Activated T-helper 17 cell treated with anti-CD3 and anti-CD28 coated beads, Interleukin-2, amount 50 U/mL, for 72 hours (primary cell): ENCODE results near the gene TRIOBP. TPM values are rescaled to one million over a fixed set of nuclear protein-coding genes. Genes with fewer than 3 reads are reported as not detected.
"Not testable (repeated sequence)": the region's sequence is repeated elsewhere in the genome, so short reads cannot be mapped to it uniquely, and the experiment has no call there.

ENCODE experiments used
- ATAC-seq: fragments of 150-1000 bp; cut with Tn5 transposase; replicated peaks from 2 replicates; pipeline ENCODE4 v1.10.0; 2021; ENCODE audit warnings: mild to moderate bottlenecking, moderate library complexity
- H3K27ac Mint-ChIP-seq: one replicate; pipeline ENCODE4 v1.8.0; 2022; ENCODE audit warnings: mixed read lengths
- H3K27me3 Mint-ChIP-seq: one replicate; pipeline ENCODE4 v1.8.0; 2022; ENCODE audit warnings: mixed read lengths
- H3K36me3 Mint-ChIP-seq: one replicate; pipeline ENCODE4 v1.8.0; 2022; ENCODE audit warnings: low read depth, mild to moderate bottlenecking, mixed read lengths
- H3K4me1 Mint-ChIP-seq: one replicate; pipeline ENCODE4 v1.8.0; 2022; ENCODE audit warnings: mixed read lengths
- H3K4me3 Mint-ChIP-seq: one replicate; pipeline ENCODE4 v1.8.0; 2022; ENCODE audit warnings: mild to moderate bottlenecking, mixed read lengths
- H3K9me3 Mint-ChIP-seq: one replicate; pipeline ENCODE4 v1.8.0; 2022; ENCODE audit warnings: mixed read lengths
- total RNA-seq, 2 donors: library from RNA; stranded (reverse); gene quantifications; one replicate each; pipeline ENCODE4 v1.2.3, GENCODE V29; 2022

TRIOBP gene
- total RNA-seq, 2 donors from 2014 or later = 28.2 to 36.9 TPM

DNA sequence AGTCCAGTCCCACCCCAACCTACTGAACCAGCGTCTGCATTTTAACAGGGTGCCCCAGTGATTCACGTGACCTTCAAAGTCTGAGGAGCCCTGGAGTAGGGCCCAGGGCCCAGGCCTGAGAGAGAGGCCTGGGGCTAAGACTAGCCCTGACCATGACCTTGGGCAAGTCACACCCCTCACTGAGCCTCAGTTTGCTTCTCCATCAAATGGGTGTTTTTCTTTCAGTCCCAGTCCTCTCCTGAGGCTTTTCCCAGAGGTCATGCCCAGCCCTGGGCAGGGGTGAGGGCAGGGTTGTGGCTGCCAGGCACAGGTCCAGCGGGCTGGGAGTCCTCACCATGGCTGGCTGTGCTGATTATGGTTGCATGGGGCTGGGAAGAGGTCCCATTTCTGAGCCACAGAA lies 77.9 kb downstream of the TRIOBP start:
- H3K27ac Mint-ChIP-seq = no peak overlapping the region
- H3K36me3 Mint-ChIP-seq = peaks cover 11% of the 10 kb centered on the region
- H3K9me3 Mint-ChIP-seq = no peaks in the 10 kb centered on the region

DNA sequence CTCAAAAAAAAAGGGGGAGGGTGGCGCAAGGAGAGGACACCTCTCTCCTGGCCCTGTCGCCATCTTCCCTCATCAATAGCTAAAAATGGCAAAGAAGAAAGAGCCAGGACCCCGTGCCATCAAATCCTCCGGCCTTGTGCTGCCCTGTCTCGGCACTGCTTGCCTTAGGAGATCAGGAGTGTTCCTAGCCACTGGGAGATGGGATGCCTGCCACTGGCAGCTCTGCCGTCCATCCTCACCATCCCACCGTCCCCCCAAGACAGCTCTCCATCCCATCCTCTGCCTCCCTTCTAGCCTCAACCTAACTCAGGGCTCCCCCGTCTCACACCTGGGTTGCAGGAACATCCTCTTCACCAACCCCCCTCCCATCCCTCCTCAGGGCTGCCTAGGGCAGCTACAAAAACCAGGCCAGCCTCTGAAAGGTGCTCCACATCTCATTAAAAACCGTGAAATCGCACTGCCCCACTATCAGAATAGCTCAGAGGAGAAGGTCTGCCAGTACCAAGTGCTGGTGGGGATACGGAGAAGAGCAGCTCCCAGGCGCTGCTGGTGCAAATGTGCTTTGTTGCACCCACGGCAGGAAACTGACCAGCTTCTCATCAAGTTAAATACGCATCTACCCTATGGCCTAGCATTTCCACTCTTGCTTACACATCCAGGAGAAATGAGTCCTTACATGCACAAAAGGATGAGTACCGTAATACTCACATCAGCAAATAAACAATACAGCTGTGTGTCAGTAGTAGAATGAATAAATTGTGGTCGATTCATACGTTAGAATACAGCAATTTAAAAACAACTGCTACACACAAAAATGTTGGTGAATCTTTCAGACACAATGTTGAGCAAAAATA lies 79.2 kb downstream of the TRIOBP start:
- peak; percentile 52 for ATAC-seq
- no peak overlapping the region for H3K4me3 Mint-ChIP-seq
- H3K27ac Mint-ChIP-seq = peak overlapping the region; percentile 21
- H3K36me3 Mint-ChIP-seq = peaks cover 11% of the 10 kb centered on the region
- H3K9me3 Mint-ChIP-seq = no peaks in the 10 kb centered on the region
- H3K4me1 Mint-ChIP-seq = peaks cover 5% of the 10 kb centered on the region
- H3K27me3 Mint-ChIP-seq = no peaks in the 10 kb centered on the region

More for the DNA sequence above, 77.9 kb downstream of the TRIOBP start:
- Mint-ChIP-seq H3K4me3 (no peak overlapping the region), H3K27me3 (no peaks in the 10 kb centered on the region), H3K4me1 (peaks cover 5% of the 10 kb centered on the region)
- ATAC-seq = no peak

DNA sequence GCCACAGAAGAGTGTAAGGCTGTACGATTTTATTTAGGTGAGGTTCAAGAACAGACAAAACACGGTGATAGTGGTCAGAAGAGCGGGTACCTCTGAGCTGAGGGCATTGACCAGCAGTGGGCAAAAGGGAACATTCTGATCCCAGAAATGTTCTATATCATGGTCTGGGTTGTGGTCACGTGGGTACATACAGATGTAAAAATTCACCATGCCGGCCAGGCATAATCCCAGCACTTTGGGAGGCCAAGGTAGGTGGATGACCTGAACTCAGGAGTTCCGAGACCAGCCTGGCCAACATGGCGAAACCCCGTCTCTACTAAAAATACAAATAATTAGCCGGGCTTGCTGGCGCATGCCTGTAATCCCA lies 79.8 kb downstream of the TRIOBP start:
- Mint-ChIP-seq H3K36me3 (peaks cover 11% of the 10 kb centered on the region), H3K27ac (no peak overlapping the region), H3K4me3 (no peak overlapping the region), H3K4me1 (peaks cover 5% of the 10 kb centered on the region), H3K27me3 (no peaks in the 10 kb centered on the region), H3K9me3 (no peaks in the 10 kb centered on the region)
- no peak for ATAC-seq

DNA sequence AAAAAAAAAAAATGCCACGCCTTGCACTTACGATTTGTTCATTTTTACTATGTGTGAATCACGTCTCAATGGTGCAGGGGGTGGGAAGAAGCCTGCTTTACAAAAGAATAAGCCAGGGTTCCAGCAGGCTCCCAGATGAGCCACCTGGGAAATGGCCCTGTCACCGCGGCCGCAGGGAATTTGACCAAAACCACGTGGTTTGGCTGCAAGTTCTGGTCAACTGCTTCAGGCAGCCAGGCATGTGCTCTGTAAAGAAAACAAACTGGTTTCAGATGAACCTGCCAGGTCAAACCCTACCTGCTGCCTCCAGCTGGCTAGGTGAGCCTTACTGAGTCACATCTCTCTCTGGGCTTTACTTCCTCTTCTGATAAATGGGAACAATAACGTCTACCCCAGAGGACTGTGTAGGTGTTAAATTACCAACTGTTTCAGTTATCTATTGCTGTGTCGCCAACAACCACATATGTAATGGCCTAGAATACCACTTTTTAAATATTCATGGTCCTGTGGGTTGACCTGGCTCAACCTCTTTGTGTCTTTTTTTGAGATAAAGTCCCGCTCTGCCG lies 80.4 kb downstream of the TRIOBP start:
- H3K9me3 Mint-ChIP-seq = no peaks in the 10 kb centered on the region

DNA sequence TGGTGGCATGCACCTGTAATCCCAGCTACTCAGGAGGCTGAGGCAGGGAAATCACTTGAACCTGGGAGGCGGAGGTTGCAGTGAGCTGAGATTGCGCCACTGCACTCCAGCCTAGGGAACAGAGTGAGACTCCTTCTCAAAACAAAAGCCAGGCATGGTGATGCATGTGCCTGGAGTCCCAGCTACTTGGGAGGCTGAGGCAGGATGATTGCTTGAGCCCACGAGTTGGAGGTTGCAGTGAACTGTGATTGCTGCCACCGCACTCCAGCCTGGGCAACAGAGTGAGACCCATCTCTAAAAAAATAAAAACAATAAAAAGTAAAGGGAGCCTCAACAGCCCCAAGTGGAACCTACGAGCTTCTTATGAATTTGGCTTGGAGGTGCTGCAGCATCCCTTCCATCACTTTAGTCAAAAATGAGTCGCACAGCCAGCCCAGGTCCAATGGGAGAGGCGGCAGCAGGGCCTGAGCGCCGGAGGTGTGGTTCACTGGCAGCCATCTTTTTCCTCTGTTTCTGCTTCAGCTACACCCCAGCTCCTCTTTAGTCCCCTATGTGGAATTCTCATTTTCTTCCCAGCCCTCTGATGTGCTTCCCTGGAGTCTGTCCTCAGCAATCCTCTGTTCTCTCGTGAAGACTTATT lies 81.6 kb downstream of the TRIOBP start:
- H3K27me3 Mint-ChIP-seq = no peaks in the 10 kb centered on the region
- H3K36me3 Mint-ChIP-seq = no peaks in the 10 kb centered on the region
- peaks cover 5% of the 10 kb centered on the region for H3K4me1 Mint-ChIP-seq
- ATAC-seq = no peak
- H3K27ac Mint-ChIP-seq = no peak overlapping the region
- H3K9me3 Mint-ChIP-seq = no peaks in the 10 kb centered on the region
- no peak overlapping the region for H3K4me3 Mint-ChIP-seq

More for the DNA sequence above, 80.4 kb downstream of the TRIOBP start:
- peaks cover 10% of the 10 kb centered on the region for H3K36me3 Mint-ChIP-seq
- H3K4me1 Mint-ChIP-seq = peaks cover 5% of the 10 kb centered on the region
- peak; percentile 60 for ATAC-seq
- no peak overlapping the region for H3K4me3 Mint-ChIP-seq
- H3K27me3 Mint-ChIP-seq = no peaks in the 10 kb centered on the region
- no peak overlapping the region for H3K27ac Mint-ChIP-seq

DNA sequence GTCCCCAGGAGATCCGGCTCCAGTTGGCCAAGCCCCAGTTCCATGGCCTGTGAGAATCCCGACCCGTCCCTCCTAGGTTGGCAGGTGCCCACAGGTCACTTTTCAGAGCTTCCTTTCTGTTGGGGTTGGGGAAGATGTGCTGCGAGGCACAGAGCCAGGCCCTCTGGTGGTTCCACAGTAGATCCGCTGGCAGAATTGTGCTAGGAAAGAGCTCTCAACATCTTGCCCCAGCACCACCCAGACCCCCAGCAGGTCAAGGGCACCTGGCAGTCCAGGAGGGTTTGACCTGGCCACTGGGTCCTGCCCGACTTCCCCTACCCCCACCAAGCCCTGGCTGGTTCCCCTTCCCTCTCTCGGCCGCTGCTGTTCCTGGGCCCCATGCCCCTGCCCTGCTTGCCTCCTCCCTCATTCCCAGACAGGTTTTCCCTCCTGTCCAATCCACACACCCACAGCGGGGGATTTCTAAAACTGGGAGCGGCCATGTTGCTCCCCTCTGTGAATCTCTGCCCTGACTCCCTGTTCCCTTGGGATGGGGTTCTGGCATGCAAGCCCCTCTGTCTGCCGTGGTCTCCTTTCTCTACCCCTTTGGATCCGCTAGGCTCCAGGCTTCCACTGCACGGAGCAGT lies 84.7 kb downstream of the TRIOBP start:
- Mint-ChIP-seq H3K27ac (no peak overlapping the region), H3K4me3 (no peak overlapping the region), H3K9me3 (no peaks in the 10 kb centered on the region), H3K27me3 (no peaks in the 10 kb centered on the region), H3K4me1 (no peaks in the 10 kb centered on the region), H3K36me3 (no peaks in the 10 kb centered on the region)
- ATAC-seq = no peak

DNA sequence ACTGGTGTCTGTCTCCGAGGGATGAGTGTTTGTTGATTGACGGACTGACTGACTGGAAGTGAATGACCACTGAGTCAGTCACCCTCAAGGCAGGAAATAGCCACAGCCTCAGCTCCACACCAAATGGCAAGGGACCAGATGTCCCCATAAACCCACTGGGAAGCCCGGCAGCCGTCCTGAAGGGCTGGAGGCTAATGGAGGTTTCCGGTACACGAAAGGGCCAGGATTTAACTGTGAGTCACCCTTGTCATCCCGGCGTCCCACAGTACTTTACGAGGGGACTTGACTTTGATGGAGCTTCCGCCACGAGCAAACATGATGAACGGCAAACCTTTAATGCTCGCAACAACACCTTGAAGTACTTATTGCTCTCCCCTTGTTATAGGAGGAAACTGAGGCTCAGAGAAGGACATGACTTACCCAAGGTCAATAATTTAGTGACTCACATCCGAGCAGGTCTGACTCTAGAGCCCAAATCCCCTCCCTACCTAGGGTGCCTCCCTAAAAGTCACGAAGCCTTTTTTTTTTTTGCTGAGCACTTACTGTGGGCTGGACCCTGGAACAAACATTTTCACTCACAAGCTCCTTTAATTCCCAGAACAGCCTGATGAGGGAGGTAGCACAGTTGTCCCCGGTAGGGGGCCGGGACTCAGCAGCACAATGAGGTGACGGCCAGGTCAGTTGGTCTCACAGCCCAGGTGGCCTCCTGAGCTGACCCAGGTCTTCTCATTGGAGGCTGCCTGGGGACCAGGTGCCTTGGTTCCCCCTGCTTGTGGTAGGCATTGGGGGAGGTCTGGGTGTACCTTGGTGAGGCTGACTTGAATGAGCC lies 85.7 kb downstream of the TRIOBP start:
- Mint-ChIP-seq H3K9me3 (no peaks in the 10 kb centered on the region), H3K36me3 (no peaks in the 10 kb centered on the region), H3K27ac (no peak overlapping the region), H3K27me3 (no peaks in the 10 kb centered on the region), H3K4me1 (no peaks in the 10 kb centered on the region), H3K4me3 (no peak overlapping the region)
- no peak for ATAC-seq

DNA sequence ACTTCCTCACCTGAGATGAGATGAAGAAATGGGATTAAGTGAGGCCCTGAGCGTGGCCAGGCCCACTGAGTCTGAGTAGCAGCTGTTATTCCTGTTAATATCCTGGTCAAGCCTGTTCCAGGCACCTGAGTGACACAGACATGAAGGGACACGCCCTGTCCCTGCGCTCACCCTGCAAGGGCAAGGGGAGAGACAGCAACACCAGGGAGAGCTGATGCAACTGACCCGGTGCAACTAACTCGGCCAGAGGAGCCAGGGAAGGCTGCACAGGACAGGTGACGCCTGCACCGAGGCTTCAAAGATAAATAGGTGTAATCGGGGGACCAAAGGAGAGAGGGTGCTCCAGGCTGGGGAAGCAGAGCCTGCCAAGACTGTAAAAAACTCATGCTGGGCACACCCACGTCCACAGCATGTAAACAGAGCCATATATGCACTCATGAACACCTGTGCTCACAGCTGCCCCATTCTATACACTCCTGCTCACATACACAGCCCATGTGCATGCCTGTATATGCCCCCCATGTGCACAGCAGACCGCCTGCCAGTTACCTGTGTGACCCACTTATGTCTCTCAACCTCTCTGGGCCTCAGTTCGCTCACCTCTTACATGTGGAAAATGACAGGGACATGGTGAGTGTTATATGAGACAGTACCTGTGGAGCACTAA lies 88.1 kb downstream of the TRIOBP start:
- Mint-ChIP-seq H3K27me3 (no peaks in the 10 kb centered on the region), H3K4me3 (no peak overlapping the region), H3K27ac (no peak overlapping the region), H3K36me3 (no peaks in the 10 kb centered on the region), H3K4me1 (no peaks in the 10 kb centered on the region), H3K9me3 (no peaks in the 10 kb centered on the region)
- ATAC-seq = no peak

DNA sequence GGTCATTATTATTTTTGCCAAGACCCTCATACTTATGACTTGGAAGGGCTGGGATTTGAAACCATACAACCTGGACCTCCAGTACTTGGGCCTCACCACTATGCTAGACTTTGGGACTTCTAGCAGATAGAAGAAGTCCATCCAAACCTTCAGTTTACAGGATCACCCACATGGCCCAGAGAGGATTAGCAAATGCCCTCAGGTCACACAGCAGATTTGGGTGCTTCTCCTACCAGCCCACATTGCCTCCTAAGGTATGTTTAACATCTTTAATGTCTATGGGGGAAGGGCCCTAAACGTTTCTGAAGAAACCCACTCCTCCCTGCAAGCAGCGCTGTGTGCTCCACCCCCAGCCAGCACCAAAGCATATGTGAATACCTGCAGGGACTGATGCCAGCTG lies 93.4 kb downstream of the TRIOBP start:
- H3K9me3 Mint-ChIP-seq = no peaks in the 10 kb centered on the region
- no peaks in the 10 kb centered on the region for H3K4me1 Mint-ChIP-seq
- H3K4me3 Mint-ChIP-seq = no peak overlapping the region
- no peaks in the 10 kb centered on the region for H3K27me3 Mint-ChIP-seq
- ATAC-seq = no peak
- no peaks in the 10 kb centered on the region for H3K36me3 Mint-ChIP-seq
- H3K27ac Mint-ChIP-seq = no peak overlapping the region

DNA sequence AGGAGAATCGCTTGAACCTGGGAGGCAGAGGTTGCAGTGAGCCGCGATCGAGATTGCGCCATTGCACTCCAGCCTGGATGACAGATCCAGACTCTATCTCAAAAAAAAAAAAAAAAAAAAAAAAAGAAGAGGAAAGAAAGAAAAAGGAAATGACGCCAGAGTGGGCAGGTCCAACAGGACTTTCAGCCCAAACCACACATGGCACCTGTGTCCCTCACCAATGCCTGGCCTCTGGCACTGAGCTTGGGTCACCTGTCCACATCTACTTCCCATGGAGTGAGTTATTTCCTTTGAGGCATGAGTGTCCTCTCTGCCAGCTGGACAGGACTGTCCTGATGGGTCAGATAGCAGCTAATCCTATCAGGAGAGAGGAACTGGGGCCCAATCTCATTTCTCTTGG lies 95.6 kb downstream of the TRIOBP start:
- Mint-ChIP-seq H3K36me3 (no peaks in the 10 kb centered on the region), H3K27me3 (no peaks in the 10 kb centered on the region), H3K4me3 (no peak overlapping the region), H3K27ac (no peak overlapping the region), H3K9me3 (no peaks in the 10 kb centered on the region), H3K4me1 (no peaks in the 10 kb centered on the region)
- ATAC-seq = no peak

DNA sequence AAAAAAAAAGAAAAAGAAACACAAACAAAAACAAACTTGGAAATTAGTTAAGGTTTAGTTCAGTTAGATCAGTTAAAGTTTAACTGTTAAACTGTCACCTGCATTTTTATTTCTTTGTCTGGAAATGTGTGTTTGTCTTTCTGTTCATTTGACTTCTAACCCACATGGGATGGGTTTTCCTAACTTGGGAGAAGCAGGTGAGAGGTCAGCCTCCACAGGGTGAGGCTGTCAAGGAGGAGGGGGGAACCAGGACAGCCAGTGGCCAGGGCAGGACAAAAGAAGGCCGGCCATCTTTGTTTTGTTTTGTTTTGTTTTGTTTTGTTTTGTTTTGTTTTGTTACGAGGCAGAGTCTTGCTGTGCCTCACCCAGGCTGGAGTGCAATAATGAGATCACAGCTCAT lies 97.5 kb downstream of the TRIOBP start:
- Mint-ChIP-seq H3K27ac (no peak overlapping the region), H3K9me3 (no peaks in the 10 kb centered on the region), H3K4me1 (no peaks in the 10 kb centered on the region), H3K27me3 (no peaks in the 10 kb centered on the region), H3K4me3 (no peak overlapping the region), H3K36me3 (no peaks in the 10 kb centered on the region)
- no peak for ATAC-seq

DNA sequence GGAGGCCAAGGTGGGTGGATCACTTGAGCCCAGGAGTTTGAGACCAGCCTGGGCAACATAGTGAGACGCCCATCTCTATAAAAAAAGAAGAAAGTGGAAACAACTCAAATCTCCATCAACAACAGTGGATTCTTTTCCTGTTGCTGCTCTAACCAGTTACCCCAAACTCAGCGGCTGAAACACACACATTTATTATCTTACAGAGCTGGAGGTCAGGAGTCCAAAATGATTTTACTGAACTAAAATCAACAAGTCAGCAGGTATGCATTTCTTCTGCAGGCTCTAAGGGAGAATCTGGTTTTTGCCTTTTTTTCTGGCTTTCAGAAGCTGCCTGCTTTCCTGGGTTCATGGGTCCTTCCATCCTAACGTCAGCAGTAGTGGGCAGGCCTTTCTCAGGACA lies 99.2 kb downstream of the TRIOBP start:
- Mint-ChIP-seq H3K9me3 (no peaks in the 10 kb centered on the region), H3K36me3 (no peaks in the 10 kb centered on the region), H3K27me3 (no peaks in the 10 kb centered on the region), H3K4me1 (no peaks in the 10 kb centered on the region), H3K4me3 (no peak overlapping the region), H3K27ac (no peak overlapping the region)
- no peak for ATAC-seq

DNA sequence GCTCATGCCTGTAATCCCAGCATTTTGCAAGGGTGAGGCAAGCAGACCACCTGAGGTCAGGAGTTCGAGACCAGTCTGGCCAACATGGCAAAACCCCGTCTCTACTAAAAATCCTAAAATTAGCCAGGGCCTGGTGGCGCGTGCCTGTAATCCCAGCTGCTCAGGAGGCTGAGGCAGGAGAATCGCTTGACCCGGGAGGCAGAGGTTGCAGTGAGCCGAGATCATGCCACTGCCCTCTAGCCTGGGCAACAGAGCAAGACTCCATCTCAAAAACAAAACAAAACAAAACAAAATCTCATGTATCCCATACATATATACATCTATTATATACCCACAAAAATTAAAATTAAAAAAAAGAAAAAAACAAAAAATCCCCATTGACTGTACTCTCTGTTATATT lies 100.4 kb downstream of the TRIOBP start:
- not testable (repeated sequence) for H3K4me3 Mint-ChIP-seq, H3K27ac Mint-ChIP-seq, H3K9me3 Mint-ChIP-seq, H3K27me3 Mint-ChIP-seq, ATAC-seq, H3K36me3 Mint-ChIP-seq, H3K4me1 Mint-ChIP-seq
